Fibroblast of villous mesenchyme (primary cell): Measurements from ENCODE around the gene NRBF2. TPM values are rescaled to one million over a fixed set of nuclear protein-coding genes. Genes with fewer than 3 reads are reported as not detected.
"Not testable (repeated sequence)": the region's sequence is repeated elsewhere in the genome, so short reads cannot be mapped to it uniquely, and the experiment has no call there.

Source experiments
- DNase-seq: peaks from one replicate; pipeline ENCODE4 v3.0.0-alpha.2; 2010; ENCODE audit warnings: low read depth
- H3K4me3 ChIP-seq: 2 replicates; pipeline ENCODE4 v1.5.1; 2011; ENCODE audit warnings: low read depth, mild to moderate bottlenecking, low read length
- total RNA-seq: library from RNA; depleted of rRNA; stranded (reverse); fragments of >200 nt; gene quantifications from 2 replicates; pipeline ENCODE4 v1.2.3, GENCODE V29; 2012
- TF ChIP-seq, protein P1 (sequence below): IDR thresholded peaks from 2 replicates; pipeline ENCODE4 v1.5.1; 2012; ENCODE audit warnings: low read depth, mild to moderate bottlenecking, low read length; ENCODE audit not compliant: insufficient read depth

The NRBF2 gene
- total RNA-seq, 1 donor, result 38.0 TPM

DNA sequence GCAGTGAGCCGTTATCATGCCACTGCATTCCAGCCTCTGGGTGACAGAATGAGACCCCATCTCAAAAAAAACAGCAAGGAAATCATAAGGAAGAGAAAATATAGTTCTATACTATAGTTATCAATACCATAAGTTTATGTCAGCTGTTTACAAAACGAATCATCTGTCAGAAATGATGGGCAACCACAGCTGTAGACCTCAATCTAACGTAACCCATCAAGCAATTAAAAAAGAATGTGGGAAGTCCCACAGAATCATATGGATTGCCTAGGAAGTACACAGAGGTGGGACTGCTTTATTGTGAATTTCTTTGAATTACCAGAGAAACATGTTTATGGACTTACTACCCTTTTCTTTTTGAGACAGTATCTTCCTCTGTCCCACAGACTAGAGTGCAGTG, 6.9 kb downstream of the NRBF2 start:
- TF ChIP-seq, protein P1, sequence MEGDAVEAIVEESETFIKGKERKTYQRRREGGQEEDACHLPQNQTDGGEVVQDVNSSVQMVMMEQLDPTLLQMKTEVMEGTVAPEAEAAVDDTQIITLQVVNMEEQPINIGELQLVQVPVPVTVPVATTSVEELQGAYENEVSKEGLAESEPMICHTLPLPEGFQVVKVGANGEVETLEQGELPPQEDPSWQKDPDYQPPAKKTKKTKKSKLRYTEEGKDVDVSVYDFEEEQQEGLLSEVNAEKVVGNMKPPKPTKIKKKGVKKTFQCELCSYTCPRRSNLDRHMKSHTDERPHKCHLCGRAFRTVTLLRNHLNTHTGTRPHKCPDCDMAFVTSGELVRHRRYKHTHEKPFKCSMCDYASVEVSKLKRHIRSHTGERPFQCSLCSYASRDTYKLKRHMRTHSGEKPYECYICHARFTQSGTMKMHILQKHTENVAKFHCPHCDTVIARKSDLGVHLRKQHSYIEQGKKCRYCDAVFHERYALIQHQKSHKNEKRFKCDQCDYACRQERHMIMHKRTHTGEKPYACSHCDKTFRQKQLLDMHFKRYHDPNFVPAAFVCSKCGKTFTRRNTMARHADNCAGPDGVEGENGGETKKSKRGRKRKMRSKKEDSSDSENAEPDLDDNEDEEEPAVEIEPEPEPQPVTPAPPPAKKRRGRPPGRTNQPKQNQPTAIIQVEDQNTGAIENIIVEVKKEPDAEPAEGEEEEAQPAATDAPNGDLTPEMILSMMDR, result no peak
- no peak for DNase-seq
- H3K4me3 ChIP-seq, result no peak overlapping the region

DNA sequence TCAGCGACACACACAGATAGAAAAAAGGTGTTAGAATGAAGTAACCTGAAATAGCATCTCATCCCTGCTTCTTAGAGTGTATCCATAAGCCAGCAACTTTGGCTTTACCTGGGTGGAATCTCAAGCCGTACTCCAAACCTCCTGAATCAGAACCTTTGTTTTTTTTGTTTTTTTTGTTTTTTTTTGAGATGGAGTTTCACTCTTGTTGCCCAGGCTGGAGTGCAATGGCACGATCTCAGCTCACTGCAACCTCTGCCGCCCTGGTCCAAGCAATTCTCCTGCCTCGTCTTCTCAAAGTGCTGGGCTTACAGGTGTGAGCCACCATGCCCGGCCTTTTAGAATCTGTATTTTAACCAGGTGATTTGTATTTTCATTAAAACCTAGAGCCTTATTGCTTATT, 9.0 kb downstream of the NRBF2 start:
- no peak overlapping the region for H3K4me3 ChIP-seq
- DNase-seq, result no peak
- TF ChIP-seq, protein P1, result no peak

DNA sequence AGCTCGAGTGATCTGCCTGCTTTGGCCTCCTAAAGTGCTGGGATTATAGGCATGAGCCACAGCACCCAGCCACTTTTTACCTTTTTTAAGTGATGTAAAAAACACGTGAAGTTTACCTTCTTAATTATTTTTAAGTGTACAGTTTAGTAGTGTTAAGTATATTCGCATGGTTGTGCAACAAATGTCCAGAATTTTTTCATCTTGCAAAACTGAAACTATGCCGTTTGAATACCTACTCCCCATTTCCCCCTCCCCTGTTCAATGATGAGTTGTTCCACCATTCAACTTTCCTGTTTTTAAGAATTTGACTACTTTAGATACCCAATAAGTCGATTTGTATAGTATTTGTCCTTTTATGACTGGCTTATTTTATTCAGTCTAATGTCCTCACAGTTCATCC, 10.9 kb downstream of the NRBF2 start:
- TF ChIP-seq, protein P1, result no peak
- no peak for DNase-seq
- H3K4me3 ChIP-seq, result no peak overlapping the region

DNA sequence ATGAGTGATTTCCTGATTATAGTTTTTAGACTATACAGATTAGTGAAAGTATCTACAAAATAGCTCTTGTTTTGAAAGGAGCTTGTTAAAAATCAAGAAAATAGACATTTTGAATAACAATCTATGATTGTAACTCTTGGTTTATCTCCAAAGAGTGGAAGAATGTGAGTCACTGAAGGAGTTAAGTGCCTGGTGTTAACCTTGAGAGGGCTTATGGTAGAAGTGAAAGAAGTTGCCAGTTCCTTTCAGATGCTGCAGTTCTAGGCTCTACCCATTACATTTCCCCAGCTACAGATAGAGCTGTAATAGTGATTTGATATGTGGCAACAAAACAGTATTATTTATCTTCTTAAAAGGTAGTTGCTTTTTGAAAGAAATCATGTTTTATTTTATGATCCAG, 12.7 kb downstream of the NRBF2 start:
- TF ChIP-seq, protein P1, result no peak
- peak; percentile 58 for DNase-seq
- no peak overlapping the region for H3K4me3 ChIP-seq

DNA sequence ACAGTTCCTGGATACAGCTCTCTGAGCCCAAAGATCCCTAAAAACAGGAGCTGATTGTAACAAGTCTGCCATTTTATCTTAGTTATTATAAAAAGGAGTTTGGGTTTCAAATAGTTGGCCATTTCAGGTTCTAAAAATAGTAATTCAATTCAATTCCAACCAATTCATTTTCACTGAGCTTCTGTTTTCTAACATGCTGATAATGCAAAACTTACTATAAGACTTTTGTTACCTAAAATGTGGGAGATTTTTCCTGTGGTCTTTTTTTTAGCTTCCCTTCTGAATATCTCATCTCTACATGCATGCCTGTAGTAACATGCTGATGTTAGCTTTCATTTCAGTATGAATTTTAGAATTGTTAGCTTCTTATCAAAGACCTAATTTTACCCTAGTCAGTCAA, 13.4 kb downstream of the NRBF2 start:
- TF ChIP-seq, protein P1, result no peak
- no peak overlapping the region for H3K4me3 ChIP-seq
- DNase-seq, result no peak

DNA sequence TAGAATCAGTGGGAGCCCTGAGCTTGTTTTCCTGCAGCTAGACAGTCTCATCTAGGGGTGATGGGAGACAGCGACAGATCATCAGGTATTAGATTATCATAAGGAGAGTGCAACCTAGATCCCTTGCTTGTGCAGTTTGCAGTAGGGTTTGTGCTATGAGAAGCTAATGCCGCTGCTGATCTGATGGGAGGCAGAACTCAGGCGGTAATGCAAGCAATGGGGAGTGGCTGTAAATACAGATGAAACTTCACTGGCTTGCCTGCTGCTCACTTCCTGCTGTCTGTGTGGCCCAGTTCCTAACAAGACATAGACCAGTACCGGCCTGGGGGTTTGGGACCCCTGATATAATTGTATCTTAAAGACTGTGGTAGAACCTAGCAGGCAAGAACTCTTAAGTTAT, 17.6 kb downstream of the NRBF2 start:
- DNase-seq, result no peak
- H3K4me3 ChIP-seq, result no peak overlapping the region
- TF ChIP-seq, protein P1, result no peak

DNA sequence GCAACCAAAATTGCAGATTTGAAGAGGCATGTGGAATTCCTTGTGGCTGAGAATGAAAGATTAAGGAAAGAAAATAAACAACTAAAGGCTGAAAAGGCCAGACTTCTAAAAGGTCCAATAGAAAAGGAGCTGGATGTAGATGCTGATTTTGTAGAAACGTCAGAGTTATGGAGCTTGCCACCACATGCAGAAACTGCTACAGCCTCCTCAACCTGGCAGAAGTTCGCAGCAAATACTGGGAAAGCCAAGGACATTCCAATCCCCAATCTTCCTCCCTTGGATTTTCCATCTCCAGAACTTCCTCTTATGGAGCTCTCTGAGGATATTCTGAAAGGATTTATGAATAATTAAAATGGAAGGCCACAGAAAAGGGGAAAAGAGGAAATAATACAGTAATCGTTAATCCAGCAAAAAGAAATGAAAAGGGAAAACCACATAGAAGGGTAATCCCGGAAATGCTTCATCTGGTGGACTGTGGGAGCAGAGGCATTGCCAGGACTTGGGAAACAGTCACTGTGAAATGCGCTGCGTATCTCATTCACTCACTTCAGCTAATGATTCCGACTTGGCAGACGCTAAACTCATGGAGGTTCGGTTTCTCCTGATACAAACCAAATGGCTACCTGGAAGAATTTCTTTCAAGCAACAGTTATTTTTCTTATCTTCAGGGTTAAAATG, 20.9 kb downstream of the NRBF2 start:
- DNase-seq, H3K4me3 ChIP-seq: not testable (repeated sequence)
